ENCODE data around the gene BICC1.

- TF ChIP-seq POLR2A (IDR thresholded peaks at IDR 0.05) (no peak), CTCF (IDR thresholded peaks at IDR 0.05) (no peak)
These were observed 161.6 kb downstream of the BICC1 start for GRCh38 chr10:58674251-58674650.
